ENCODE data around the gene COG5.

Gene COG5

DNA sequence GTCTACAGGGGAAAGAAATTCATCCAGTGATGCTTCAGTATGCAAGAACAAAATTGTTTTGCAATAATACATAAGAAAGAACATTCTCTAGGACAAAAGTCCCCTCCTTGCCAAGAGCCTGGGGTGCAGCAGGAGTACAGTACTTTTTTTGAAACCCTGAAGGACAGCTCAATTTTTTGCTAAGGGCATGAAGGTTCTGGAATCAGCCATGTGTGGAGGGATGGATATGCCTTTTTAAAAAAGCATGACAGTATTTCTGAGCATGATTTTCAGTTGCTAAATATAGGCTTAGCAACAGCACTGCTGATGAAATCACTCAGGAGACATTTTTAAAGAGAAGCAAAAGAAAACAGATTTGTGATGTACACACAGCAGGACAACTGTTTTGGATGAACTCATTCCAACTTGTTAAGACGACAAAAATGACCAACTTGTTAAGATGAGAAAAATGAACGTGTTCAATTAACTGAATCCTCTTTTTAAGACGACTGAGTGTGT, 355.6 kb downstream of the COG5 start:
- TF ChIP-seq, protein P1, sequence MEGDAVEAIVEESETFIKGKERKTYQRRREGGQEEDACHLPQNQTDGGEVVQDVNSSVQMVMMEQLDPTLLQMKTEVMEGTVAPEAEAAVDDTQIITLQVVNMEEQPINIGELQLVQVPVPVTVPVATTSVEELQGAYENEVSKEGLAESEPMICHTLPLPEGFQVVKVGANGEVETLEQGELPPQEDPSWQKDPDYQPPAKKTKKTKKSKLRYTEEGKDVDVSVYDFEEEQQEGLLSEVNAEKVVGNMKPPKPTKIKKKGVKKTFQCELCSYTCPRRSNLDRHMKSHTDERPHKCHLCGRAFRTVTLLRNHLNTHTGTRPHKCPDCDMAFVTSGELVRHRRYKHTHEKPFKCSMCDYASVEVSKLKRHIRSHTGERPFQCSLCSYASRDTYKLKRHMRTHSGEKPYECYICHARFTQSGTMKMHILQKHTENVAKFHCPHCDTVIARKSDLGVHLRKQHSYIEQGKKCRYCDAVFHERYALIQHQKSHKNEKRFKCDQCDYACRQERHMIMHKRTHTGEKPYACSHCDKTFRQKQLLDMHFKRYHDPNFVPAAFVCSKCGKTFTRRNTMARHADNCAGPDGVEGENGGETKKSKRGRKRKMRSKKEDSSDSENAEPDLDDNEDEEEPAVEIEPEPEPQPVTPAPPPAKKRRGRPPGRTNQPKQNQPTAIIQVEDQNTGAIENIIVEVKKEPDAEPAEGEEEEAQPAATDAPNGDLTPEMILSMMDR (IDR thresholded peaks at IDR 0.05; ENCODE audit: poor library complexity, severe bottlenecking), result no peak

DNA sequence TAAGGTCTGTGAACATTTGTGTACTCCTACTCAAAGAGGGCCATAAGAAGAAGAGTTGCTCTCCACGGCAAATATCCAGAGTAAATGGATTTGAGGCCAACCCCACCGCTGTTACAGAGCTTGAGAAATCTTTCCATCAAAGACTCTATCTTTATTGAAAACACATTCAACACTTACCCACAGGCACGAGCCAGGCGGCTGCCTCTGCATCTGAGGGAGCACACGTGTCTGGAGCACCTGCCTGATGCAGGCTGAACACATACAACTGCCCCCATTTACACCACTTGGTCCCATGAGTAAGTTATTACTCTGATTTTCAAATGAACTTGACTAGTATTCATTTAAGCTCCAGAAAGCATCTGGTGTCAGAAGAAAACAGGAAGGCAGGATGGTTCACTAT, 356.3 kb downstream of the COG5 start:
- Histone ChIP-seq H3K9me3 (ENCODE audit: severe bottlenecking) (no peaks in the 10 kb centered on the region), H3K4me3 (ENCODE audit: severe bottlenecking) (no peak overlapping the region), H3K27ac (ENCODE audit: poor library complexity, severe bottlenecking) (no peak overlapping the region), H3K4me1 (ENCODE audit: insufficient read depth, poor library complexity, severe bottlenecking) (no peaks in the 10 kb centered on the region), H3K27me3 (ENCODE audit: insufficient read depth, poor library complexity, severe bottlenecking) (no peaks in the 10 kb centered on the region), H3K36me3 (ENCODE audit: low read depth) (peaks cover 23% of the 10 kb centered on the region)
- TF ChIP-seq, protein P1 (IDR thresholded peaks at IDR 0.05; ENCODE audit: poor library complexity, severe bottlenecking), result no peak
- ATAC-seq (ENCODE audit: low read depth), result no peak
- no peak for DNase-seq (ENCODE audit: low spot score)

More for the DNA sequence above, 355.6 kb downstream of the COG5 start:
- no peak for ATAC-seq (ENCODE audit: low read depth)
- H3K36me3 ChIP-seq (ENCODE audit: low read depth), result peaks cover 17% of the 10 kb centered on the region
- H3K9me3 ChIP-seq (ENCODE audit: severe bottlenecking), result no peaks in the 10 kb centered on the region
- H3K4me1 ChIP-seq (ENCODE audit: insufficient read depth, poor library complexity, severe bottlenecking), result no peaks in the 10 kb centered on the region
- no peak overlapping the region for H3K27ac ChIP-seq (ENCODE audit: poor library complexity, severe bottlenecking)
- DNase-seq (ENCODE audit: low spot score), result no peak
- H3K27me3 ChIP-seq (ENCODE audit: insufficient read depth, poor library complexity, severe bottlenecking), result no peaks in the 10 kb centered on the region
- no peak overlapping the region for H3K4me3 ChIP-seq (ENCODE audit: severe bottlenecking)

DNA sequence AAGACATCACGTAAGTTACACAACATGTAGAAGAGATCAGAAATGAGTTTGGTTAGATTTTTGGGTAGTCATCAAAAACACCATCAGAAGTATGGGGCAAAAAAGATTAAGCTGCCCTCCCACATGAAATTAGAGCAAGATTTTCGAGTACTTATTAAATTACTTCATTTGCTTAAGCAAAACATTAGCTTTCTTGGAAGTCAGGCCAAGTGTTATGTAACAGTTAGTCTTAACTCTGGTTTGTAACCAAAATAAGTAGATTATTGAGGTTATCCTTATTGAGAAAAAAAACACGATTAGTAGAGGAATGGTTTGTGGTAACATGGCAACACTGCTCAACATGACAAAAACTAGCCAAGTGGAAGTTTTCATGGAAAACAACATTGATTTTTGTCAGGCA, 357.0 kb downstream of the COG5 start:
- no peak overlapping the region for H3K27ac ChIP-seq (ENCODE audit: poor library complexity, severe bottlenecking)
- no peaks in the 10 kb centered on the region for H3K9me3 ChIP-seq (ENCODE audit: severe bottlenecking)
- ATAC-seq (ENCODE audit: low read depth) (no peak), DNase-seq (ENCODE audit: low spot score) (no peak)
- no peaks in the 10 kb centered on the region for H3K4me1 ChIP-seq (ENCODE audit: insufficient read depth, poor library complexity, severe bottlenecking)
- H3K4me3 ChIP-seq (ENCODE audit: severe bottlenecking), result no peak overlapping the region
- H3K36me3 ChIP-seq (ENCODE audit: low read depth), result peaks cover 31% of the 10 kb centered on the region
- TF ChIP-seq, protein P1 (IDR thresholded peaks at IDR 0.05; ENCODE audit: poor library complexity, severe bottlenecking), result no peak
- H3K27me3 ChIP-seq (ENCODE audit: insufficient read depth, poor library complexity, severe bottlenecking), result no peaks in the 10 kb centered on the region

DNA sequence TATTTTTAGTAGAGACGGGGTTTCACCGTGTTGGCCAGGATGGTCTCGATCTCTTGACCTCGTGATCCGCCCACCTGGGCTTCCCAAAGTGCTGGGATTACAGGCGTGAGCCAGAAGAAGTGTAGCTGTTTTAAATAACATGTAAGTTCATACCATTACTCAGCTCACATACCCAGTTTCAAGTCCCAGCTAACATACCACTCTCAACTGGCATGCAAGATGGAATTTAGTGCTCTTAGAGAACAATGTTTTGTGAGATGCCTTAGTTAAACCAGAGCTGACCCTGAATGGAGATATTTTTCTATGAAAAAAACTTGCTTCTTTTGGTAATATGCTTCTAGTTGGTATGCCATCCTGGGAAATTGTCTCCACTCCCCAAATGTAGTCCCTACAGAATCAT, 357.6 kb downstream of the COG5 start:
- H3K27me3 ChIP-seq (ENCODE audit: insufficient read depth, poor library complexity, severe bottlenecking), result no peaks in the 10 kb centered on the region
- H3K4me1 ChIP-seq (ENCODE audit: insufficient read depth, poor library complexity, severe bottlenecking), result no peaks in the 10 kb centered on the region
- ATAC-seq (ENCODE audit: low read depth), result no peak
- no peak for DNase-seq (ENCODE audit: low spot score)
- H3K9me3 ChIP-seq (ENCODE audit: severe bottlenecking), result no peaks in the 10 kb centered on the region
- H3K4me3 ChIP-seq (ENCODE audit: severe bottlenecking), result no peak overlapping the region
- no peak overlapping the region for H3K27ac ChIP-seq (ENCODE audit: poor library complexity, severe bottlenecking)
- TF ChIP-seq, protein P1 (IDR thresholded peaks at IDR 0.05; ENCODE audit: poor library complexity, severe bottlenecking), result no peak
- peaks cover 36% of the 10 kb centered on the region for H3K36me3 ChIP-seq (ENCODE audit: low read depth)

DNA sequence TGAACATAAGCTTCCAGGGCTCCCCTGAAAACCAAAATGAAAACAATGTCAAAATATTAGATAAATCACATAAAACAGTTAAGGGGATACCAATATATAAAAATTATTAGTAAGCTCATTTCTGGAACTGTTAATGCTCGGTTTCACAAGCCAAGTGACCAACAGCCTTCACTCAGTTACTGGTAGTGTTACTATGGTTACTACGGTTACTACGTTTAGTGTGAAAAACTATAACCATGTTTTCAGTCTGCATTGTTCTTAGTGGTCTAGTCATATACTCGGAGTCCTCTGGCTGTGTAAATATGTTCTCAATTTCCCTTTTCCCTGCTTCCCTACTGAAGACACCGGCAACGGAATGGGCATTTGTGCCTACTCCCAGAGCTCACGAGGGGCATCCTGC, 360.1 kb downstream of the COG5 start:
- H3K36me3 ChIP-seq (ENCODE audit: low read depth), result peaks cover 53% of the 10 kb centered on the region
- TF ChIP-seq, protein P1 (IDR thresholded peaks at IDR 0.05; ENCODE audit: poor library complexity, severe bottlenecking), result no peak

More for the DNA sequence above, 360.1 kb downstream of the COG5 start:
- Histone ChIP-seq H3K4me1 (ENCODE audit: insufficient read depth, poor library complexity, severe bottlenecking) (no peaks in the 10 kb centered on the region), H3K27me3 (ENCODE audit: insufficient read depth, poor library complexity, severe bottlenecking) (no peaks in the 10 kb centered on the region), H3K4me3 (ENCODE audit: severe bottlenecking) (no peak overlapping the region), H3K9me3 (ENCODE audit: severe bottlenecking) (no peaks in the 10 kb centered on the region), H3K27ac (ENCODE audit: poor library complexity, severe bottlenecking) (no peak overlapping the region)
- DNase-seq (ENCODE audit: low spot score) (no peak), ATAC-seq (ENCODE audit: low read depth) (no peak)
